Fibroblast of peridontal ligament (primary cell): ENCODE measurements around the gene LRTM2.
A peak's percentile ranks its signal among the peaks of the same experiment; 100 is the strongest.
"Not testable (repeated sequence)": the region's sequence is repeated elsewhere in the genome, so short reads cannot be mapped to it uniquely, and the experiment has no call there.

ENCODE experiments used
- DNase-seq: peaks from one replicate; pipeline ENCODE4 v3.0.0-alpha.2; 2010; ENCODE audit errors: extremely low read depth

LRTM2 gene

DNA sequence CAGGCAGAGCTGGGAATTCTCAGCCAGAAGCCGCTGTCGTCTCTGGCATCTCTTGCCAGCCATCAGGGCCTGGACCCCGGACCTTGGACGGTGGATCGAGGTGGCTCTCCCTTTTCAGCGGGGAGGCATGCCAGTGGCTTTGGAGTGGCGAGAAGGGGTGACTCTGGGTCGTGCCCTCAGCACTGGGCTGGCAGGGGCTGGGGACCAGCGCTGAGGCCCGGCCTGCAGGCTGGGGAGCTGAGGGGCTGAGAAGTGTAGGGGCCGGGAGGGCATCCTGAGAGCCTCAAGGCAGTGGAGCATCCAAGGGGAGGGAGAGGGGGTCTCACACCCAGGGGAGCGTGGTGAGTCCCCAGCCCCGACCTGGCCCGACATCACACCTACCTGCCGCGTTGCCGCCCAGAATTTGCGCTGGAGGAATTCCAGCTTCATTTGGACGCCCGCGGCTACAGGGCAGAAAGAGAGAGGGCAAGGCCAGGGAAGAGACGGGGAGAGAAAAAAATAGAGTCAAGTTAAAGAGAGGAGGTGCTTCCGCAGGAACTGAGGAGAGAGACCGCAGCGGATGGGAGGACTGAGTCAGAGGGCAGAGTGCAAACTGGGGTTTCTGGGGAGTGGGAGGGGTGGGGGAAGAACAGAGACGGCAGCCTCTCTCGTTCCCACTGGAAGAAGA lies 9.0 kb upstream of the LRTM2 start:
- no peak for DNase-seq

DNA sequence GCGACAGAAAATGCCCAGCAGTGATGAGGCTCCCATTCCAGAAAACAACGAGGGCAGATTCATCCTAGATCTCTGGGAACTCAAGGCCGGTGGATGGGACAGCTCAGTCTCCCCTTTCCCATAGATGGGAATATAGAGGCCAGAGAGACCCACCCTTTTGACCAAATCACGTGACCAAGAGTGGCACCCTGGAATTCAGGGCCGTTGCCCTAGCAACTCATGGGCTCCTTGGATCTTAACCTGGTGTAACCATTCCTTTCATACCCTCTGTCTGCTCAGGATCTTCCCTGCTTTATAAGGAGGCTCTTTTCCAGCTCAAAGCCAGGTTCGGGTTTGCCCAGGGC lies 8.4 kb upstream of the LRTM2 start:
- DNase-seq = no peak

- peak; percentile 36 for DNase-seq
These were observed 7.6 kb upstream of the LRTM2 start for GRCh38 chr12:1812650-1813302.

GRCh38 chr12:1814266-1814665 lies 6.1 kb upstream of the LRTM2 start:
- DNase-seq = no peak

DNA sequence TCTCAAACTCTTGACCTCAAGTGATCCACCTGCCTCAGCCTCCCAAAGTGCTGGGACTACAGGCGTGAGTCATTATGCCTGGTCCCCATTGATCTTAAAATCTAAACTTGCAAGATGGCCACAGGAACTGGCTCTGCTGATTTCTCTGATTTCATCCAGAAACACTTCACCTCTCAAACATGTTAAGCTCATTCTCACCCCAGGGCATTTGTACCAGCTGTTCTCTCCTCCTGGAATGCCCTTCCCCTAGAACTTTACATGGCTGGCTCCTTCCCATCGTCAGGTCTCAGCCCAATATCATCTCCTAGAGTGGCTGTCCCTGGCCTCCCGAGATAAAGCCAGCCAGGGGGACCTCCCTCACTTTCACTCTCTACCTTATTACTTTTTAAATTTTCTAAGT lies 5.3 kb upstream of the LRTM2 start:
- DNase-seq = no peak

- DNase-seq = no peak
These were observed 4.3 kb upstream of the LRTM2 start for GRCh38 chr12:1815814-1816729.

GRCh38 chr12:1816730-1817348 lies 3.5 kb upstream of the LRTM2 start:
- no peak for DNase-seq

- DNase-seq = not testable (repeated sequence)
These were observed 2.4 kb upstream of the LRTM2 start for GRCh38 chr12:1817928-1818327.

DNA sequence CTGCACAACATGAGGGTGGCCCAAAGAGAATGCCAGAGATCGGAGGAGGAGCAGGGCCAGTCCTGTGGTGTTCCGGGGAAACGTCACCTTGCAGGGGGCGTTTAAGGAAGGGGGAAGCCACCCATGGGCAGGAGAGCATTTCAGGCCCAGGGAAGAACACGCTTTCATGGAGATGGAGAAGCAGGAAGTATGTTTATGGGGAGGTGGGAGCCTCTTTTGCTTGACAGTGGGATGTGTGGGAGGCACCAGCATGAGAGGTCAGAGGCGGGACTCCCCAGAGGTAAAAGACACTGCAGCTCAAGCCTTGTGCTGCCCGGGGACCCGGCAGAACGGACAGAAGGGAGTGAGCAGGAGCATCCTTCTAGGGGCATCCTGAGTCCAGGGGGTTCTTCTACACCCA lies 1.3 kb upstream of the LRTM2 start:
- no peak for DNase-seq

DNA sequence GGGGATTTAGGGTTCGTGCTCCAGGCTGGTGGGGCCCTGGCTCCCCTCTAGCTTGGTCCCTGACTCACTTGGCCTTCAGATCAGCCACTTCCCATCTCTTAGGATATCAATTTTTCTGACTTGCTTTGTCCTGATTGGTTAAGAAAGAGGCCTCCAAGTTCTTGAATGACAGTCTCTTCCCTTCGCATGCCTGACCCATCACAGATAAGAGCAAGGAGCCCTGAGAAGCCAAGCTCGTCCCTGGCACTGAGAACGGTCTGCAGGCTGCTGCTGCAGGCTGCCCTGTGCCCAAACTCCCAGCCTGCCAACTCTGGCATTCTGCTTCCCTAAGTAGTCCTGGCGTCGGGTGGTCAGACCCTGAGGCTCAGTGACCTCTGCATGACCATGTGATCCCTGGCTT lies 794 bp upstream of the LRTM2 start:
- DNase-seq = no peak

DNA sequence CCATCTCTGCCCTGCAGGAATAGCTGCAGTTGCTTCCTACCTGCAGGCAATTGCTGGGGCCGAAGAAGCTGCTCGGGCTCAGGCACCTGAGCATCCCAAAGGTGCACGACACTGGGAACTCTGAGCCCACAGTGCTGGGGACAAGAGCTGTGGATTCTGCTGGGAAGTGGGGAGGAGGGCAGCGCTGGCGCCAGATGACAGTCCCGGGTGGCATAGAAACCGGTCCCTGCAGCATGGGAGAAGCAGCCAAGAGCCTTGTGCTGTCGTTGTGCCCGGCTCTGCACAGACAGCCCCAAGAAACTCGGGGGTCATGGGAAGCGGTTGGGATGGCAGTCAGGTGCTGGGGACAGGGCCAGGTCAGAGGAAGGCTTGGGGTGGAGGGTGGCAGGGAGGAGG lies 529 bp downstream of the LRTM2 start:
- no peak for DNase-seq

- no peak for DNase-seq
These were observed 1.4 kb downstream of the LRTM2 start for GRCh38 chr12:1821805-1822204.

GRCh38 chr12:1822699-1823098 lies 2.3 kb downstream of the LRTM2 start:
- DNase-seq = no peak

DNA sequence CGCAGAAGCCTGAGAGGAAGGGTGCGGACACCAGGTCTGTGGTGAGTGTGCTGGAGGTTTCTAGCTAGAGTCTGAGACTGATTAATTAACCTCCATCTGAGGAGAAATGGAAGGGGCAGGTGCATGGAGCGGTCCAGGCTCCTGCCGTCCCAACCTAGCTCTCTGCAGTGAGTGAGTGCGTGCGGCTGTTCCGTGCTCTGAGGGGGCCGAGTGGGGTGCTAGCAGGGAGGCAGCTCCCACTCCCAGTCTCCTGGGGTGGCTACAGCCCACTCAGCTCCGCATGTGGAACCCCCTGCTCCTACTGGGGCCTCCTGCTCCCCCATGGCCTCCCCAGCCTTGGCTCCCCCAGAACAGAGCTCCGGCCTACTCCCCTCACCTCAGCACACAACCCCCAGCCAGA lies 2.9 kb downstream of the LRTM2 start:
- DNase-seq = no peak

DNA sequence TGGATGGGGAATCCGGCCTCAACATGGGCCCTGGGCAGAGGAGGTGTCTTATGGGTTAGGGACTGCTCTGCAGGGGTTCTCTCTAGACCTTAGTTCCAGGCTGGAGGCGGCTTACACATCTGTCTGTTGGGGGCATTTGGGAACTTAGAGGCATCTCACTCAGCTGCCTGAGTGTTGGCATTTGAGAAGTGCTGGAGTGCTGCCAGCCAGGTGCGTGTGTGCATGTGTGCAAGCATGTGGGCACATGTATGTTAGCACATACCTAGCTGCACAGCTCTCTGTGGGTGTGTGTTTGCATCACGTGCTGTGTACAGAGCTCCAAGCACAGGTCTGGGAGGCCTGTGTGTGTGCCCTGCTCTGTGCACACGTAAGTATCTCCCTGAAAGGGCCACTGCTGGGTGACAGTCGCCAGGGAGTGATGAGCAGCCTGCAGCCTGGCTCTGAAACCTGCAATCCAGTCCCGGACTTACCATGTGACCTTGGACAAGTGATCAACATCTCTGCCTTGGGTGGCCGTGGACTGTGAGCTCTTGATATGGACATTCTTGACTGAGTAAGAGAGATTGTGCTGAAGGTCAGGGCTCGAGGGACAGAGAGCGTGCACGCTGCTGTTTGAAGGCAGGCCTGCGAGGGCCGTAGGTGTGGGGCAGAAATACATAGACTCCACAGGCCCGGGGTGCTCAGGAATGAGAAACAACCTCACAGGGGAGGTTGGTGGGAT lies 5.2 kb downstream of the LRTM2 start:
- DNase-seq = no peak

- no peak for DNase-seq
These were observed 6.0 kb downstream of the LRTM2 start for GRCh38 chr12:1826401-1826800.

GRCh38 chr12:1826867-1827705 lies 6.7 kb downstream of the LRTM2 start:
- no peak for DNase-seq

- DNase-seq = no peak
These were observed 7.8 kb downstream of the LRTM2 start for GRCh38 chr12:1827826-1828805.

- no peak for DNase-seq
These were observed 8.5 kb downstream of the LRTM2 start for GRCh38 chr12:1828856-1829255.
